Measurements from ENCODE around the gene L2HGDH. TPM values are rescaled to one million over a fixed set of nuclear protein-coding genes. Genes with fewer than 3 reads are reported as not detected.

L2HGDH gene
- total RNA-seq, 1 experiment from 2014 or later = 16.9 TPM

DNA sequence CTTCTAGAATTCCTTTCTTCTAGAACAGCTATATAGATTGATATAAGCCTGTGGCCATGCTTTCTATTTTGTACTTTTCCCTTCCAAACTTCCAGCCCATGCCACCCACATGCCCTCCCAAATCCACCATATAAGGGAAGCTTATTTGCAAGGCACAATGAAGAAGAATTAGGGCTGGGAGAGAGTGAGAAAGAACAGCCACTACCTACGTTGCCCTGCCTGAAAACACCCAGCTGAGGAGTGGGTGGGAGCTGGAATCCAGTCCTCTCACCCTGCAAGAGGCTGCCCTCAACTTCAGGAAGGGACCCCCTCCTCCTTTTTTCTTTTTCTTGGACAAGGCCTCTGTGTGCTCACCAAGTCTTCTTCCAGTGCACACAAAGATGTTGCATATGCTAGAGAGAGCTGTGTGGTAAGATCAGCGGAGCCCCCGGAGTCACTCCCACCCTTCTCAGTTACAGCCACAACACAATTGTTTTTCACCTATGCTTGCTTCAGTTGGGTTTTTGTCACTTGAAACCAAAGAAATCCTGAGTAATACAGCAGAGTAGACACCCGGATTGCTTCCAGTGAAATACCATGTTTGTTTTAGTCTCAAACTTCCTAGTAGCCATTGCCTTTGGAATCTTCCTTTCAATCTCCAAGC is 45.8 kb upstream of the L2HGDH start:
- no peaks in the 10 kb centered on the region for H4K20me1 ChIP-seq (ENCODE audit: insufficient read depth)
- H3K9me3 ChIP-seq (ENCODE audit: control insufficient read depth in 1 of 2, insufficient read depth in 1 of 2, low read depth in 1 of 2, low read length in 2 of 2) = no peaks in the 10 kb centered on the region
- no peak overlapping the region for H2AFZ ChIP-seq (ENCODE audit: low read depth, low read length, poor library complexity, severe bottlenecking)
- no peaks in the 10 kb centered on the region for H3K36me3 ChIP-seq (ENCODE audit: control insufficient read depth in 1 of 2, insufficient read depth in 2 of 2, low read length in 2 of 2)
- BruUV-seq (replicated peaks) = no TSS peak
- H3K27ac ChIP-seq (ENCODE audit: low read depth, low read length) = no peak overlapping the region
- H3K9me2 ChIP-seq (ENCODE audit: insufficient read depth) = no peaks in the 10 kb centered on the region
- H3K4me1 ChIP-seq (ENCODE audit: control insufficient read depth in 1 of 2, insufficient read depth in 2 of 2, low read length in 2 of 2) = peaks cover 0 to 5% of the 10 kb centered on the region in 2 experiments; a peak in 1 of 4 replicates
- ATAC-seq (no peak), DNase-seq (ENCODE audit: low read depth, low spot score) (no peak)
- no peak overlapping the region for H3K4me2 ChIP-seq (ENCODE audit: low read length)
- H3K79me2 ChIP-seq (ENCODE audit: insufficient read depth, low read length) = no peaks in the 10 kb centered on the region
- RAD21 ChIA-PET (ENCODE audit: low non-redundant PET in 1 of 2, low total read pairs in 2 of 2, uncharacterized antibody in 2 of 2, unreplicated experiment in 2 of 2) = no interaction called here
- H3K27me3 ChIP-seq (ENCODE audit: insufficient read depth, low read length) = no peaks in the 10 kb centered on the region
- intact Hi-C loops (cut with micrococcal nuclease) = no loop called here
- POLR2A ChIA-PET = no interaction called here
- TF ChIP-seq SP1 (IDR thresholded peaks at IDR 0.05; ENCODE audit: low read depth) = no peak
- TF ChIP-seq, protein P1, sequence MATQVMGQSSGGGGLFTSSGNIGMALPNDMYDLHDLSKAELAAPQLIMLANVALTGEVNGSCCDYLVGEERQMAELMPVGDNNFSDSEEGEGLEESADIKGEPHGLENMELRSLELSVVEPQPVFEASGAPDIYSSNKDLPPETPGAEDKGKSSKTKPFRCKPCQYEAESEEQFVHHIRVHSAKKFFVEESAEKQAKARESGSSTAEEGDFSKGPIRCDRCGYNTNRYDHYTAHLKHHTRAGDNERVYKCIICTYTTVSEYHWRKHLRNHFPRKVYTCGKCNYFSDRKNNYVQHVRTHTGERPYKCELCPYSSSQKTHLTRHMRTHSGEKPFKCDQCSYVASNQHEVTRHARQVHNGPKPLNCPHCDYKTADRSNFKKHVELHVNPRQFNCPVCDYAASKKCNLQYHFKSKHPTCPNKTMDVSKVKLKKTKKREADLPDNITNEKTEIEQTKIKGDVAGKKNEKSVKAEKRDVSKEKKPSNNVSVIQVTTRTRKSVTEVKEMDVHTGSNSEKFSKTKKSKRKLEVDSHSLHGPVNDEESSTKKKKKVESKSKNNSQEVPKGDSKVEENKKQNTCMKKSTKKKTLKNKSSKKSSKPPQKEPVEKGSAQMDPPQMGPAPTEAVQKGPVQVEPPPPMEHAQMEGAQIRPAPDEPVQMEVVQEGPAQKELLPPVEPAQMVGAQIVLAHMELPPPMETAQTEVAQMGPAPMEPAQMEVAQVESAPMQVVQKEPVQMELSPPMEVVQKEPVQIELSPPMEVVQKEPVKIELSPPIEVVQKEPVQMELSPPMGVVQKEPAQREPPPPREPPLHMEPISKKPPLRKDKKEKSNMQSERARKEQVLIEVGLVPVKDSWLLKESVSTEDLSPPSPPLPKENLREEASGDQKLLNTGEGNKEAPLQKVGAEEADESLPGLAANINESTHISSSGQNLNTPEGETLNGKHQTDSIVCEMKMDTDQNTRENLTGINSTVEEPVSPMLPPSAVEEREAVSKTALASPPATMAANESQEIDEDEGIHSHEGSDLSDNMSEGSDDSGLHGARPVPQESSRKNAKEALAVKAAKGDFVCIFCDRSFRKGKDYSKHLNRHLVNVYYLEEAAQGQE (IDR thresholded peaks at IDR 0.05; ENCODE audit: low read depth) = no peak
- no peak for TF ChIP-seq FOSL1 (IDR thresholded peaks at IDR 0.05; ENCODE audit: low read depth)
- no peak for TF ChIP-seq TCF7L2 (IDR thresholded peaks at IDR 0.05; ENCODE audit: borderline replicate concordance, extremely low read depth, insufficient read depth, insufficient read length)
- H3K9ac ChIP-seq (ENCODE audit: low read length) = no peak overlapping the region
- no peak overlapping the region for H3K4me3 ChIP-seq (replicated peaks in 1 of 2; ENCODE audit: low read depth in 1 of 2, low read length in 2 of 2)
- CTCF ChIA-PET = interaction anchor here (0.8 kb wide), 1 partner anchor 37 kb away, joined by 4 read pairs; no protein-coding TSS in a partner anchor

DNA sequence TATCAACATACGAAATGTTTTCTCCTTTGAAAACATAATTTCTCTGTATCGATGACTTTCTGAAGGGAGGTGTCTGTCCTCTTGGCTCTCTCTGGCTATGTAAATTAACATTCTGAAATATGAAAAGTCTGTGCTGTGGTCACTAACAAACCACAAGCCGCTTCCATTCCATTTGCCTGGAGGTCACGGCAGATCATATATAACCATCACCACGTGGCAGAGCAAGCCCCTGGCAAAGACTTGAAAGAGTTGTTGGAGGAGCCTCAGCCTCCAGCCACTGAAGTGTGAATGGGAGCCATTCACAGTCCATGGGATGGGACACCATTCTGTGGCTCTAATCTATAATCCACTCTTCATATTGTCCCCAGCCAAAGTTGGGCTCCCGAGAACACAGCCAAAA is 45.1 kb upstream of the L2HGDH start:
- CTCF ChIA-PET = no interaction called here
- intact Hi-C loops (cut with micrococcal nuclease) = no loop called here
- H3K9me2 ChIP-seq (ENCODE audit: insufficient read depth) = no peaks in the 10 kb centered on the region
- H3K27me3 ChIP-seq (ENCODE audit: insufficient read depth, low read length) = no peaks in the 10 kb centered on the region
- H3K36me3 ChIP-seq (ENCODE audit: control insufficient read depth in 1 of 2, insufficient read depth in 2 of 2, low read length in 2 of 2) = no peaks in the 10 kb centered on the region
- H2AFZ ChIP-seq (ENCODE audit: low read depth, low read length, poor library complexity, severe bottlenecking) = no peak overlapping the region
- H3K27ac ChIP-seq (ENCODE audit: low read depth, low read length) = no peak overlapping the region
- H4K20me1 ChIP-seq (ENCODE audit: insufficient read depth) = no peaks in the 10 kb centered on the region
- DNase-seq (ENCODE audit: low read depth, low spot score) = no peak
- POLR2A ChIA-PET = no interaction called here
- RAD21 ChIA-PET (ENCODE audit: low non-redundant PET in 1 of 2, low total read pairs in 2 of 2, uncharacterized antibody in 2 of 2, unreplicated experiment in 2 of 2) = no interaction called here
- no TSS peak for BruUV-seq (replicated peaks)
- no peak for ATAC-seq
- H3K4me2 ChIP-seq (ENCODE audit: low read length) = no peak overlapping the region
- H3K4me3 ChIP-seq (replicated peaks in 1 of 2; ENCODE audit: low read depth in 1 of 2, low read length in 2 of 2) = no peak overlapping the region
- H3K79me2 ChIP-seq (ENCODE audit: insufficient read depth, low read length) = no peaks in the 10 kb centered on the region
- peaks cover 0 to 5% of the 10 kb centered on the region in 2 experiments; a peak in 1 of 4 replicates for H3K4me1 ChIP-seq (ENCODE audit: control insufficient read depth in 1 of 2, insufficient read depth in 2 of 2, low read length in 2 of 2)
- H3K9me3 ChIP-seq (ENCODE audit: control insufficient read depth in 1 of 2, insufficient read depth in 1 of 2, low read depth in 1 of 2, low read length in 2 of 2) = no peaks in the 10 kb centered on the region
- no peak overlapping the region for H3K9ac ChIP-seq (ENCODE audit: low read length)
- TF ChIP-seq TCF7L2 (IDR thresholded peaks at IDR 0.05; ENCODE audit: borderline replicate concordance, extremely low read depth, insufficient read depth, insufficient read length) = no peak
- no peak for TF ChIP-seq EGR1 (IDR thresholded peaks at IDR 0.05; ENCODE audit: low read depth)
- TF ChIP-seq POLR2AphosphoS5 (IDR thresholded peaks at IDR 0.05; ENCODE audit: low read depth, low read length) = no peak
- TF ChIP-seq, protein P1 (IDR thresholded peaks at IDR 0.05; ENCODE audit: low read depth) = no peak
- no peak for TF ChIP-seq EZH2phosphoT487 (IDR thresholded peaks at IDR 0.05; ENCODE audit: borderline replicate concordance)
- TF ChIP-seq EZH2 (IDR thresholded peaks at IDR 0.05) = no peak
- TF ChIP-seq SIN3A (IDR thresholded peaks at IDR 0.05; ENCODE audit: low read depth) = no peak
- no peak for TF ChIP-seq ZNF274 (IDR thresholded peaks at IDR 0.05; ENCODE audit: low read depth, low read length)
- no peak for TF ChIP-seq POLR2A (IDR thresholded peaks at IDR 0.05; ENCODE audit: borderline replicate concordance, extremely low read depth, insufficient read depth, insufficient read length)
- TF ChIP-seq ELF1 (IDR thresholded peaks at IDR 0.05; ENCODE audit: borderline replicate concordance, low read depth) = no peak
- TF ChIP-seq CBX3 (IDR thresholded peaks at IDR 0.05; ENCODE audit: low read depth) = no peak
- TF ChIP-seq RAD21 (IDR thresholded peaks at IDR 0.05; ENCODE audit: low read depth) = no peak

All from HCT116 (cell line).